Activated T-helper 1 cell treated with anti-CD3 and anti-CD28 coated beads, Interleukin-2, amount 50 U/mL, for 16 hours (primary cell): ENCODE measurements around the gene ASCC1.

Experiments
- DNase-seq, 2 donors: peaks; one replicate each; pipeline ENCODE4 v3.0.0-alpha.2; 2020; ENCODE audit warnings: low read depth in 1 of 2, low spot score in 1 of 2

ASCC1 gene

GRCh38 chr10:72048450-72049124 is 167.5 kb downstream of the ASCC1 start:
- DNase-seq: peak; percentile 84 to 91
